IgD-negative memory B cell (primary cell): Measurements from ENCODE around the gene KMT5B. TPM values are rescaled to one million over a fixed set of nuclear protein-coding genes. Genes with fewer than 3 reads are reported as not detected.

Source experiments
- H3K27ac Mint-ChIP-seq, 3 donors: one replicate each; pipeline ENCODE4 v1.8.0; 2020 to 2022; ENCODE audit warnings: mild to moderate bottlenecking in 3 of 3, mixed read lengths in 3 of 3, moderate library complexity in 1 of 3
- H3K27me3 Mint-ChIP-seq: one replicate; pipeline ENCODE4 v1.8.0; 2021; ENCODE audit warnings: mixed read lengths
- H3K36me3 Mint-ChIP-seq: one replicate; pipeline ENCODE4 v1.8.0; 2020; ENCODE audit warnings: mild to moderate bottlenecking, mixed read lengths
- H3K4me1 Mint-ChIP-seq, 3 donors: one replicate each; pipeline ENCODE4 v1.8.0; 2020 to 2022; ENCODE audit warnings: mixed read lengths in 3 of 3, mild to moderate bottlenecking in 1 of 3
- H3K4me3 Mint-ChIP-seq, 4 donors: one replicate each; pipeline ENCODE4 v1.8.0; 2020 to 2022; ENCODE audit warnings: mild to moderate bottlenecking in 4 of 4, mixed read lengths in 4 of 4, moderate library complexity in 3 of 4
- H3K9me3 Mint-ChIP-seq, 3 donors: one replicate each; pipeline ENCODE4 v1.8.0; 2020 to 2021; ENCODE audit warnings: mixed read lengths in 3 of 3, mild to moderate bottlenecking in 1 of 3
- polyA plus RNA-seq: library from polyadenylated mRNA; unstranded; fragments of 300-500 nt; fragmentation: Illumina TruSeq; gene quantifications from one replicate; pipeline ENCODE4 v1.2.3, GENCODE V29; 2021

The KMT5B gene
- polyA plus RNA-seq, 1 donor from 2014 or later, result 40.2 TPM

DNA sequence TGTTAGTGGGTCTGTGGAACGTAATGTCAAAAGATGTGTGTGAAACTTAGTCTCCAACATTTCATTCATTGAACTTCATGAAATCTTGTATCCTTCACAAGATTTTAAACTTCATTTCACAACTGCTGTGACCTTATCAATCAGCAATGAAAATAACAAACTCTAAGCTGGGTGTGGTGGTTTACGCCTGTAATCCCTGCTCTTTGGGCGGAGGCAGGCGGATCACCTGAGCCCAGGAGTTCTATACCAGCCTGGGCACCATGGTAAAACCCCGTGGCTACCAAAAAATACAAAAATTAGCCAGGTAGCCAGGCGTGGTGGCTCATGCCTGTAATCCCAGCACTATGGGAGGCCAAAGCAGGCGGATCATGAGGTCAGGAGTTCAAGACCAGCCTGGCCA is 97.0 kb downstream of the KMT5B start:
- peak overlapping the region in 1 of 3 donors; percentile 59 for H3K27ac Mint-ChIP-seq
- no peak overlapping the region for H3K4me3 Mint-ChIP-seq
- peaks cover 12 to 17% (median 15%) of the 10 kb centered on the region in 3 donors for H3K4me1 Mint-ChIP-seq
- H3K27me3 Mint-ChIP-seq, result no peaks in the 10 kb centered on the region
- peaks cover 1% of the 10 kb centered on the region for H3K36me3 Mint-ChIP-seq
- H3K9me3 Mint-ChIP-seq, result no peaks in the 10 kb centered on the region

DNA sequence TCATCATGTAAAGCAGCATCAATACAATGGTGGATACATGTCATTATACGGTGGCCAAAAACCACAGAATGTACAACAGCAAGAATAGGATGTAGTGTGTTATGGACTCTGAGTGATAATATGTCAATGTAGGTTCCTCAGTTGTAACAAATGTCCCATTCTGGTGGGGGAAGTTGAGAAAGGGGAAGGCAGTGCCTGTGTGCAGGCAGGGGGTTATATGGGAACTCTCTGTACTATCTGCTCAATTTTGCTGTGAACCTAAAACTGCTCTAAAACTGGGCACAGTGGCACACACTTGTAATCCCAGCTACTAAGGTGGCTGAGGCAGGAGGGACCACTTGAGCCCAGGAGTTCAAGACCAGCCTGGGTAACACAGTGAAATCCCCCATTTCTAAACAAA is 97.8 kb downstream of the KMT5B start:
- Mint-ChIP-seq H3K4me1 (peaks cover 11 to 16% (median 13%) of the 10 kb centered on the region in 3 donors), H3K36me3 (peaks cover 1% of the 10 kb centered on the region), H3K4me3 (no peak overlapping the region), H3K27ac (peak overlapping the region in 1 of 3 donors; percentile 14), H3K9me3 (no peaks in the 10 kb centered on the region), H3K27me3 (no peaks in the 10 kb centered on the region)

DNA sequence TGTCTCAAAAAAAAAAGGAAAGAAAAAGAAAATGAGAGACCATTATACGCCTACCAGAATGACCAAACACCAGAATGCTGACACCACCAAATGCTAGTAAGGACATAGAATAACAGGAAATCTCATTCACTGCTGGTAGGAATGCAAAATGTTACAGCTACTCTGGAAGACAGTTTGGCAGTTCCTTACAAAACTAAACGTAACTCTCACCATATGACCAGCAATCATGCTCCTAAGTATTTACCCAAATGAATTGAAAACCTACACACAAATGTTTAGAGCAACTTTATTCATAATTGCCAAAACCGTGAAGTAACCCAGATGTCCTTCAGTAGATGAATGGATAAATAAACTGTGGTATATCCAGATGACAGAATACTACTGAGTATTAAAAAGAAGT is 99.1 kb downstream of the KMT5B start:
- Mint-ChIP-seq H3K4me1 (peaks cover 6 to 10% (median 7%) of the 10 kb centered on the region in 3 donors), H3K9me3 (no peaks in the 10 kb centered on the region), H3K4me3 (peak overlapping the region in 1 of 4 donors; percentile 43), H3K36me3 (peaks cover 1% of the 10 kb centered on the region), H3K27me3 (no peaks in the 10 kb centered on the region), H3K27ac (peak overlapping the region in 1 of 3 donors; percentile 39)

GRCh38 chr11:68107689-68108088 is 105.4 kb downstream of the KMT5B start:
- H3K36me3 Mint-ChIP-seq, result no peaks in the 10 kb centered on the region
- peaks cover 0 to 6% (median 3%) of the 10 kb centered on the region in 3 donors for H3K4me1 Mint-ChIP-seq
- no peaks in the 10 kb centered on the region for H3K27me3 Mint-ChIP-seq
- H3K9me3 Mint-ChIP-seq, result no peaks in the 10 kb centered on the region
- no peak overlapping the region for H3K27ac Mint-ChIP-seq
- no peak overlapping the region for H3K4me3 Mint-ChIP-seq

GRCh38 chr11:68106165-68106940 is 106.7 kb downstream of the KMT5B start:
- H3K9me3 Mint-ChIP-seq, result no peaks in the 10 kb centered on the region
- H3K4me1 Mint-ChIP-seq, result peaks cover 3 to 7% (median 6%) of the 10 kb centered on the region in 3 donors
- peak overlapping the region in 1 of 3 donors; percentile 40 for H3K27ac Mint-ChIP-seq
- no peaks in the 10 kb centered on the region for H3K36me3 Mint-ChIP-seq
- no peaks in the 10 kb centered on the region for H3K27me3 Mint-ChIP-seq
- no peak overlapping the region for H3K4me3 Mint-ChIP-seq

Other genes with a start within 250 kb of the KMT5B start
- gene UNC93B1, start 209.2 kb downstream of the KMT5B start, polyA plus RNA-seq, result 140 TPM
- gene ALDH3B1, start 203.0 kb downstream of the KMT5B start, polyA plus RNA-seq, result 0.36 TPM
- gene NDUFS8, start 182.6 kb downstream of the KMT5B start, polyA plus RNA-seq, result 146 TPM
- gene TCIRG1, start 174.3 kb downstream of the KMT5B start, polyA plus RNA-seq, result 46.0 TPM
- 2.4 TPM for gene CHKA, start 91.9 kb downstream of the KMT5B start, polyA plus RNA-seq
- gene C11orf24, start 58.7 kb upstream of the KMT5B start, polyA plus RNA-seq, result 40.5 TPM
- 1.0 TPM for gene LRP5, start 99.3 kb upstream of the KMT5B start, polyA plus RNA-seq
- 41.1 TPM for gene PPP6R3, start 247.5 kb upstream of the KMT5B start, polyA plus RNA-seq